ENCODE measurements around the gene GRIK1.

The GRIK1 gene

DNA sequence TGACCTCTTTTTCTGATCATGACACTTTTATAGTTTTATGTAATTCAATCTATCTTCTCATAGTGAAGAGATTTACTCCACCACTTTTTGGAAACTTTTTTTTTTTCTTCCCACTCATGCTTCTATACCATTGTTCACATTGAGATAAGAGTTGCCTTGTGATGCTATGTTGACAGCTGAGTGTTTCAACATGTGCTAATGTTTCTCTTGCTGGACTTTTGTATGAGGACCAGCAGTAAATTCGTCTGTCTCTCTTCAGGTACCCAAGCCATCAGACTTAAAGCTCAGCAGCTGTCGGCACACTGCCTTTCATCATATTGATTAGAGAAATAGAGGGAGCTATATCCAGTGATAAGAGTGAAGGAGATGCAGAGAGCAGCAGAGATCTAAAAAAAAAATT, 227.0 kb downstream of the GRIK1 start:
- no peak for DNase-seq

GRCh38 chr21:29711236-29711635, 228.6 kb downstream of the GRIK1 start:
- no peak for DNase-seq

- no peak for DNase-seq
Measured at GRCh38 chr21:29710498-29710897, 229.3 kb downstream of the GRIK1 start.

DNA sequence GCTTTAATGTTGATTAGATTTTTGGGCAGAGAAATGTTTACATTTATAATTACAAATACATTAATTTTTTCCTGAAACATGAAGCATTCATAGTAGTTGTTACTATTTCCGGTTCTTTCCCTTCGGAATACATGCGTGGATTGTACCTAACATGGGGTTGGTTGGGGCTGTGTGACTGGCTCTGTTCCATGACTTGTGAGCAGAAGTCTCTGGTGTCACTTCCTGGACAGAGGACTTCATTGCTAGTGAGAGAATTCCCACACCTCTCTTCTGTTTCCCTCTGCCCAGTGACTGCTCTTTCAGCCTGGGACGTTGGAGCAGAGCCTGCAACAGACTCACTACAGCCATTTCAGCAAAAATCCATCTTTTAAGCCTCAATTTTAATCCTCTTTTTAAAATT, 231.4 kb downstream of the GRIK1 start:
- no peak for DNase-seq

GRCh38 chr21:29704719-29705118, 235.1 kb downstream of the GRIK1 start:
- DNase-seq, result no peak

- DNase-seq, result no peak
Measured at GRCh38 chr21:29701676-29702075, 238.1 kb downstream of the GRIK1 start.

DNA sequence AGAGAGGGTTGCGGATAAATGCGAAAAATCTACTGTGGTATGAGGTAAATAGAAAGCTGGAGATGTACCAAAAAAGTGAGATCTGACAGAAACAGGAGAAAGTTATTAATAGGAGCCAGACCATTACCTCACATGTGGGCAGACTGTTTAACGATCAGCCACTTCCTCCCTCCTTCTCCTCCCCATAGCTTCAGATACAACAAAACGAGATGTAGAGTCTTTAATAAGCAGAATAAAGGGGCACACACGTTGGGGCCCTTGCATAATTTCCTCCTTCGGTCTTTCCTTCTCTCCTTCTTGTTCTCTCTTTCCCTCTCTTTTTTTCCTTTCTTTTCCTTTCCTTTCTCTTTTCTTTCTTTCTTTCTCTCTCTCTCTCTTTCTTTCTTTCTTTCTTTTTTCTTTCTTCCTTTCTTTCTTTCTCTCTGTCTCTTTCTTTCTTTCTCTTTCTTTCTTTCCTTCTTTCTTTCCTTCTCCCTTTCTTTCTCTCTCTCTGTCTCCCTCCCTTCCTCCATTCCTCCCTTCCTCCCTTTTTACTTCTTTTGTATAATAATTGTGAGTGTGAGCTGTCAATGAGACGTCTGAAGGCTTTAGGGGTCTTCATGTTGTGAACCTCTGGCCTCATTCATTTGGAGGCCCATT, 242.1 kb downstream of the GRIK1 start:
- DNase-seq, result no peak

DNA sequence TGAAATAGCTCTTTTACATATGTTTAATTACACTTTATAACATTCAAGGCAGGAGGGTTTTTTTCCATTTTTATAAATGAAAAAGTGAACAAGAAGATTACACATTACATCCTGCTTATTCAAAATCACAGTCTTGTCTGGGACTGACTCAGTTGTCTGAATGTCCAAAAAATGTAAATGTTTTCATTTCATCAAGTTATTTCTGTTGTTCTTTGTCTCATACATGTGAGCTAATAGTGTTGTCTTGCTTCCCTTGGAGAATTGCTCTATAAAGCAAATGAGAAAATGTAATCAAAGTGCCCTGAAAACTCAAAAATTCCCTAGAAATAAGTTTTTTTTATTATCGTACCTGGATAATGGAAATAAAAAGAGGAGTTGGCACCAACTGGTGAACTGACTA, 242.9 kb downstream of the GRIK1 start:
- no peak for DNase-seq

DNA sequence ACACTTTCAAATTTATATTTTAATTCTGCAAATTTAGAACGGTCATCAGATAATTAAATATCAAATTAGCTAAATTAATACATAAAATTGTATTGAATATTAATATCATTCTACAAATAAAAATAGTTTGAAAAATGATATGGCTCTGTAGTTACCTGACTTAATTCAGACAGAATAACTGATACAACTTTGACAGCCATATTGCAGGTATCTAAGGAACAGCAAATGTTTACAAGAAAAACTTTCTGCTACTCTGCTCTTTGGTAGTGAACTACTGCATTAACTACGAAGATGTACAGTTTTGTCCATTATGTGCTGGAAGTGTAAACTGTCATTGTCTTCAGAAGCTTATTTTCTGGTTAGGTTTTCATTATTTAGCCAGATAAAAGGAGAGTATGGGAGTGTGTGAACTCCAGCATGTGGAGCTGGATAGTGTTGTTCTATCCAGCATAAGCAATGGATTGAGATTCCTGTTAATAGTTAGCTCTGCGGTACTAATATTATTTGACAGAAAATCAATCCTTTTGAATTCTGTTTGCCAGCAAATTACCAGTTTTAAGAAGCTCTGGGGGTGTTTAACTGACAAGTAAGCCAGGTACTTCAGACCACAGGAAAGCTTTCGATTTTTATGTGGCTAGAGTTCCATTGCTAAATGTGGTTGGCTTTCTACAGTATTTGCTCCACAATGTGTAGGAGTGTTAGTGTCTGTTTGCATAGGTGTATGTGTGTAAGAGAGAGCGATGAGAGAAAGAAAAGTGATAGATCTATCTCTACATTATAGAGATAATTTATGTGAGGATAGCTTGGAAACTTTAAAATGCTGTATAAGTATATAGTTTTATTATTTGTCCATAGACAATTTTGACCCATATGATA, 247.9 kb downstream of the GRIK1 start:
- DNase-seq, result no peak

GRCh38 chr21:29689753-29690152, 250.0 kb downstream of the GRIK1 start:
- DNase-seq, result no peak

DNA sequence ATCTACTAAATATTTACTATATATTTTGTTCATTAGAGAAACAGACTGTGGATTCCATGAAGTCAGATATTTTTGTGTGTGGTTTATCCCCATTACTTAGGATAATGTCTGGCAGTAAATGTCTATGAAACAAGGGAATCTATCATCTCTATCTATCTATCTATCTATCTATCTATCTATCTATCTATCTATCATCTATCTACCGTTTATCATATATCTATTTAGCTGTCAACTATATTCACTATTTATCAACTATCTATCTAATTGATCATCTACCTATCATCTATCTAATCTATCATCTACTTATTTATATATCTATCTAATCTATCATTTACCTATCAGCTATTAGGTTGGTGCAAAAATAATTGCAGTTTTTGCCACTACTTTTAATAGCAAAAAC, 255.7 kb downstream of the GRIK1 start:
- DNase-seq, result no peak

DNA sequence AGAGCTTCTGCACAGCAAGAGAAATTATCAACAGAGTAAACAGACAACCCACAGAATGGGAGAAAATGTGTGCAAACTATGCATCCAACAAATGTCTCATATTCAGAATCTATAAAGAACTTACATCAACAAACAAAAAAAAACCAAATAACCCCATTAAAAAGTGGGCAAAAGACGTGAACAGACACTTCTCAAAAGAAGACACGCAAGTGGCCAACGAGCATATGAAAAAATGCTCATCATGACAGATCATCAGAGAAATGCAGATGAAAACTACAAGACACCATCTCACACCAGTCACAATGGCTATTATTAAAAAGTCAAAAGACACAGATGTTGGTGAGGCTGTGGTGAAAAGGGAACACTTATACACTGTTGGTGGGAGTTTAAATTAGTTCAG, 257.0 kb downstream of the GRIK1 start:
- no peak for DNase-seq

DNA sequence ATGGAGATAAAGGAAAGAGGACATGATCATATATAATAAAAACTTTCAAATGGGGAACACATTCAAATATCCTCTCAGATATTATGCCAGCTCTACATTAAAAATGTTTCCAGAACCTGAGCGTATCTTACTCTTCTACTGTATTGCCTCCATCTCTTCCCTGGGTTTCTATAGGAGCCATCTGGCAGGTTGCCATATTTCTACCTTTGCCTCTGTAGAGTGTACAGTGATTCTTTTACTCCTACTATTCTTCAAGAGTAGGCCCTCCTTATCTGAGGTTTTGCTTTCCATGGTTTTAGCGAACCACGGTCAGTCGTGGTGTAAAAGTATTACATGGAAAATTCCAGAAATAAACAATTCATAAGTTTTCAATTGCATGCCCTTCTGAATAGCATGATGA, 259.5 kb downstream of the GRIK1 start:
- DNase-seq, result no peak

DNA sequence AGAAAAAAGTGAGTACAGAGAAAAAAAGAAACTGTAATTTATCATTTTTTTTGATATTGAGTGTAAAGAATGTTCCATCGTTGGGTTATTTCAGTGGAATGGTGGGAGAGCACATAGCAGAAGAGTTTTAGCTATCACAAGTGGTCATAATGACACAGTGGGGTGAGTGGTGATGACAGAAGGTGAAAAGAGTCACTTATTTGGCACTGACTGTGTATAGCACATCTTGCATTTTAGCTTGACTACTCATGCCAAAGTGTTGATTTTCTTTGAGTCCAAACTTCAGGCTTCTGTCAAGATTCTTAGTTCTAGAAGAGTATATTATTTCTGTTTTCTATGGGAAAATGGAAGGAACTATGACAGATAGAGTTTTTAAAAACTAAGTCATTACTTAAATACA, 261.2 kb downstream of the GRIK1 start:
- no peak for DNase-seq

DNA sequence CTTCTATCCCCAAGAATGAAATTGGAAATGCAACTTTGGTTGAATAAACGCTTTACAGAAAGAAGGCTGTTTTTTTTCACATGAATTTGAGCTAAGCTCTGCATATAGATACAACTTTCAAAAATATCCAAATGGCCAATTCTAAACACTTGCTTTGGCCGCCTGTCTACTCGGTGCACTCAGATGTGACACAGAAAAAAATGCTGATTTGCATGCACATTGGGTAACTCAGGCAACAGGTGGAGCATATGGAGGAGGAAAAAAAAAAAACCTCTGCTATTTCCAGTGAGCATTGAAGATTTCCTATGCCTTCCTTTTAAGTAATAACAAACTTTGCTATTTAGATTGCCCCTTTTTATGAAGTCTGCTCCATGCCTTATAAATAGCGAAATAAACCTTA, 262.5 kb downstream of the GRIK1 start:
- no peak for DNase-seq

DNA sequence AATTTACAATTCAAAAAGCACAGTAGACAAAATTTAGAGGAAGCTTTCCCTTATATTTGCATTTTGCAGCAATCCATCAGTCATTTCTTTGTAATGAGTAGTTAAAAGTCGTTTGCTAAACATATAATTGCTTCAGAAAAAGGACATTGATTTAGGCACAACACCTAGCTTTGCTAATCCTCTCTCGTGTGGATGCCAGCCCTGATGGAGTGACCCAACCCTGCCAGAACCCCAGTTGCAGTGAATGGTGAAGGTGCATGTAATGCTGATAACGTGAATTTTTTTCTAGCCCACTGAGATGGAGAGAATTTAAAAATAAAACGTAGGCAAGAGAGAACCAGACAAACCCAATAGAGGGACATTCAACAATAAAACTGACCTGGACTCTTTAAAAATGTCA, 263.4 kb downstream of the GRIK1 start:
- no peak for DNase-seq

- DNase-seq, result no peak
Measured at GRCh38 chr21:29675451-29675850, 264.3 kb downstream of the GRIK1 start.

- DNase-seq, result no peak
Measured at GRCh38 chr21:29674343-29674742, 265.5 kb downstream of the GRIK1 start.

DNA sequence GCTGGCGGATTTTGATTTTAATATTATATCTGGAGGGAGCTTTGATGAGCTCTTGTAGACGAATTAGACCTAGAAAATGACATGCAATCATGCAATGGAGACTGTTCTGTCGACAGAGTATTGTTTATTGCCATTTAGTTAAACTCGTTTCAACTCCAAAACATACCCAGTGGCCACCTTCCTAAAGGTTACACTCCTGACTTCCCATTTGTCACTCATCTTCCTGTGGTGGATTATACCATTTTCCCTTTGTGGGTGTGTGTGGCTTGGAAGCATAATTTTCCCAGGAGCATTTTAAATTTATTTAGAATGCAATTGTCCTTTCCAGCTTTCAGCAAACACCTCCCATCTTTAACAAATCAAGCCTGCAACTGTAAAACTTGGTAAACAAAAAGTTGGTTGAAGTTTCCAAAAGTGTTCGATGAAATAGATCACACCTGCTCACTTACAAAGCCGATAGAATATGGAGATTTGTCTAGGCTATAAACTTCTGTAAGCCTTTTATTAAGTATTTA, 266.6 kb downstream of the GRIK1 start:
- no peak for DNase-seq

DNA sequence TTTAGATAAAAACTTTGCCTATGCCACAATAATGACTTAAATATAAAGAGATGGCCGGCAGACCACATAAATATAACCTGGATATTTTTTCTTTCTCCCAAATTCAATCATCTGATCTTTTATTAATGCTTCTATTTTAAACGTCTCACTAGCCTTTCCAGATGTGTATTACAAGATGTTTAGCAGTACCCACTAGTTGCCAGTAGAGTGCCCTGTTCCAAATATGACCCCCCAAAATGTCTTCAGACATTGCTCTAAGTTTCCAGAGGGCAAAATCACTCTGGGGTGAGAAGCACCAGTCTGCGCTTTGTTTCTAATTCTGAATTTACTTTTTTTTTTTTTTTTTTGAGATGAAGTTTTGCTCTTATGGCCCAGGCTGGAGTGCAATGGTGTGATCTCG, 268.1 kb downstream of the GRIK1 start:
- no peak for DNase-seq

GRCh38 chr21:29670228-29670627, 269.6 kb downstream of the GRIK1 start:
- DNase-seq, result no peak

GRCh38 chr21:29669416-29669815, 270.4 kb downstream of the GRIK1 start:
- DNase-seq, result no peak

GRCh38 chr21:29667651-29668050, 272.1 kb downstream of the GRIK1 start:
- DNase-seq, result no peak

DNA sequence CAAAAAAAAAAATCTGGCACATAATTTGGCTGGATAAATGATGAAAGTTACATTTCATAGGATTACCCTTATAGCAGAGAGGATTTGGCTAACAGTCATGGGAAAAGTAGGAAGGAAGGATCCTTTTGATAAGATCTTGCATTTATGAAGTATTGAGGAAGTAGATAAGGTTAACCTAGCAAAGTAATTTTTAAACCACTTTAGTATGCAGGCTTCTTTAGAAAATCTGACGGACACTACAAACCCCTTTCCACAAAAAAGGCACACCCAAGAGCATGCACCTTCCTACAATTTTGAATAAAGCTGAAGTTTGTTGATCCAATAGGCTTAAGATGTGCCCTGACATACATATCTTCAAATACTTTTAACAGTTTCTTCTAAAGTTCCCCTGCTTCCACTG, 275.2 kb downstream of the GRIK1 start:
- no peak for DNase-seq
